Measurements from ENCODE around the gene TRIM26.

TRIM26 gene

DNA sequence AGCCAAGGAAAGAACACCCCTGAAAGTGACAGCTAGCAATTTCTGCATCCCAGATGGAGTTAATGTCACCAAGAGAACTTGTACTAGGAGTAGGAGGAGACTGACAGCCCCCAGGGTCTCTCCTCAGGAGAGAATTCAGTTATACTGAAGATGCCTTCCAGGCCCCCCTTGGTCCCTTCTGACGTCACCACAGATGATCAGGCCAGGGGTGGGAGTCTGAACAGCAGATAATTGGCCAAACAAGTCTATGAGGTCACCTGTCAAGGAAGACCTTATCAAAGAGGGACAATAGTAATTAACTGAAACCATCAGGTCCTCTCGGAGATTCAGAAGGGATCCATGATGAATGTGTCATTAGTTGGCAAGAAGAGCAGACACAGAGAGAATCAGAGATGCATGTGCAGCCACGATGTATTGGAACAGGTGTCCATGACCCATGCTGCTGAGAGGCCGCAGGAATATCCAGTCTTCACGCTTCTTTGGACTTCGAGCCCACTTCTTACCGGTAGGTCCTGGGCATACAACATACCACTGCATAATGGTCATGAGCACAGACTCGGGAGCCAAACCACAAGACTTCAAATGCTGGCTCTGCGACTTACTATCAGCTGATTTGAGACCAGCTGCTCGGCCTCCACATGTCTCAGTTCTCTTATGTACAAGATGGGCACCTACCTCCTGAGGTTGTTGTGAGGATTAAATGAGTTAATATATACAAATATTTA, 62.4 kb downstream of the TRIM26 start:
- Histone ChIP-seq H3K4me2 (ENCODE audit: low read length) (no peak overlapping the region), H3K4me3 (ENCODE audit: low read length) (no peak overlapping the region)
- no peak for TF ChIP-seq EZH2phosphoT487 (IDR thresholded peaks at IDR 0.05; ENCODE audit: borderline replicate concordance, low read length)
- TF ChIP-seq, protein P1, sequence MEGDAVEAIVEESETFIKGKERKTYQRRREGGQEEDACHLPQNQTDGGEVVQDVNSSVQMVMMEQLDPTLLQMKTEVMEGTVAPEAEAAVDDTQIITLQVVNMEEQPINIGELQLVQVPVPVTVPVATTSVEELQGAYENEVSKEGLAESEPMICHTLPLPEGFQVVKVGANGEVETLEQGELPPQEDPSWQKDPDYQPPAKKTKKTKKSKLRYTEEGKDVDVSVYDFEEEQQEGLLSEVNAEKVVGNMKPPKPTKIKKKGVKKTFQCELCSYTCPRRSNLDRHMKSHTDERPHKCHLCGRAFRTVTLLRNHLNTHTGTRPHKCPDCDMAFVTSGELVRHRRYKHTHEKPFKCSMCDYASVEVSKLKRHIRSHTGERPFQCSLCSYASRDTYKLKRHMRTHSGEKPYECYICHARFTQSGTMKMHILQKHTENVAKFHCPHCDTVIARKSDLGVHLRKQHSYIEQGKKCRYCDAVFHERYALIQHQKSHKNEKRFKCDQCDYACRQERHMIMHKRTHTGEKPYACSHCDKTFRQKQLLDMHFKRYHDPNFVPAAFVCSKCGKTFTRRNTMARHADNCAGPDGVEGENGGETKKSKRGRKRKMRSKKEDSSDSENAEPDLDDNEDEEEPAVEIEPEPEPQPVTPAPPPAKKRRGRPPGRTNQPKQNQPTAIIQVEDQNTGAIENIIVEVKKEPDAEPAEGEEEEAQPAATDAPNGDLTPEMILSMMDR (IDR thresholded peaks at IDR 0.05; ENCODE audit: low read depth, low read length, poor library complexity, severe bottlenecking), result no peak

DNA sequence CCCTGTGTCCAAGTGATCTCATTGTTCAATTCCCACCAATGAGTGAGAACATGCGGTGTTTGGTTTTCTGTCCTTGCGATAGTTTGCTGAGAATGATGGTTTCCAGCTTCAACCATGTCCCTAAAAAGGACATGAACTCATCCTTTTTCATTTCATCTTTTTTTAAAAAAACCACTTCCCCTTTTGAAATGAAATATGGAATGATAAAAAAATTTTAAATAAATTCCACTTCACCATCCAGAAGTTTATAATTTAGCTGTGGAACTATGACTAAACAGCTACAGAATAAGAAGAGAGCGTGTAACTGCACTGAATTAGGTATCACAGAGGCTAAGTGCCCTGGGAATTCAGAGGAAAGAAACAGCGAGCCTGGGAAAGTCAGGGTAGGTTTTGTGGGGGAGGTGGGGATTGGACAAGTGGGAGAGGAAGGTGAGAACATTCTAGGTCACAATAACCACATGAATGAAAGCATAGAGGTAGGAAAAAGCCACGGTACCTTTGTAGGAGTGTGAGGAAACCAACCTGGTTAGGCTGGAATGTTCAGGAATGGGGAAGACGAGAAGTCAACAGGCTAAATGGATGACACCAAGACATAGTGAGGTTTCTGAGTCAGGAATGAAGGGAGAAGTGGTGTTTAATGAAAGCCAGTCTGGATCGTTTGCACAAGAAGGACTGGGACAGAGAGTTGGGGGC, 63.2 kb downstream of the TRIM26 start:
- peaks cover 20% of the 10 kb centered on the region for H3K27me3 ChIP-seq (ENCODE audit: control insufficient read depth, low read length)

More for the DNA sequence above, 62.4 kb downstream of the TRIM26 start:
- H3K27ac ChIP-seq (ENCODE audit: low read depth, low read length), result no peak overlapping the region
- no peaks in the 10 kb centered on the region for H4K20me1 ChIP-seq (ENCODE audit: control insufficient read depth, insufficient read depth, low read depth, low read length)
- no peaks in the 10 kb centered on the region for H3K4me1 ChIP-seq (ENCODE audit: control insufficient read depth, low read length)
- no peaks in the 10 kb centered on the region for H3K79me2 ChIP-seq (ENCODE audit: control insufficient read depth, low read length)
- no peaks in the 10 kb centered on the region for H3K36me3 ChIP-seq (ENCODE audit: control insufficient read depth, low read length)
- H3F3A ChIP-seq (ENCODE audit: control insufficient read depth, insufficient read depth), result no peaks in the 10 kb centered on the region
- H3K9me3 ChIP-seq (ENCODE audit: control insufficient read depth, insufficient read depth, low read length), result no peaks in the 10 kb centered on the region
- H3K27me3 ChIP-seq (ENCODE audit: control insufficient read depth, low read length), result peaks cover 19% of the 10 kb centered on the region
- H3K9me2 ChIP-seq (replicated peaks; ENCODE audit: control insufficient read depth, low read length), result no peaks in the 10 kb centered on the region

DNA sequence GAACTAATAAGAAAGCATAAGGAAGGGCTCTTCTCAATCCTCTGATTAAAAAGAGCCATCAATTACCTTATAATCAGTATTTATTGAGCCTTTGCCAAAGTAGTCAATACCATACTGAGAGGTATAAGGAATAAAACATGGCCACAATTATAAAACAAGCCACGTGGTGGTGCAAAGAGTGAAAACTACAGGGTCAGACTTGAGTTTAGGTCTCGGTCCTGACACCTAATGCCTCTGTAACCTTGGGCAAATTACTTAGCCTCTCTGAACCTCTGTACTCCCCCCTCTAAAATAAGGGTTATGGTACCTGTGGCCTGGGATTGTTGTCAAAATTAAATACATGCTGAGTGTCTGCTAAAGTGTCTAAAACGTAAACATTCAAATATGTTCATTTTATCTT, 64.0 kb downstream of the TRIM26 start:
- TF ChIP-seq, protein P1 (IDR thresholded peaks at IDR 0.05; ENCODE audit: low read depth, low read length, poor library complexity, severe bottlenecking), result no peak
- Histone ChIP-seq H3F3A (ENCODE audit: control insufficient read depth, insufficient read depth) (no peaks in the 10 kb centered on the region), H3K9me3 (ENCODE audit: control insufficient read depth, insufficient read depth, low read length) (no peaks in the 10 kb centered on the region)

More for the DNA sequence above, 63.2 kb downstream of the TRIM26 start:
- H3K4me2 ChIP-seq (ENCODE audit: low read length), result no peak overlapping the region
- H3K4me3 ChIP-seq (ENCODE audit: low read length), result no peak overlapping the region
- TF ChIP-seq, protein P1 (IDR thresholded peaks at IDR 0.05; ENCODE audit: low read depth, low read length, poor library complexity, severe bottlenecking), result no peak
- no peak for TF ChIP-seq EZH2phosphoT487 (IDR thresholded peaks at IDR 0.05; ENCODE audit: borderline replicate concordance, low read length)
- no peaks in the 10 kb centered on the region for H3K36me3 ChIP-seq (ENCODE audit: control insufficient read depth, low read length)
- H4K20me1 ChIP-seq (ENCODE audit: control insufficient read depth, insufficient read depth, low read depth, low read length), result no peaks in the 10 kb centered on the region
- no peaks in the 10 kb centered on the region for H3K4me1 ChIP-seq (ENCODE audit: control insufficient read depth, low read length)
- H3K9me3 ChIP-seq (ENCODE audit: control insufficient read depth, insufficient read depth, low read length), result no peaks in the 10 kb centered on the region
- H3K9me2 ChIP-seq (replicated peaks; ENCODE audit: control insufficient read depth, low read length), result no peaks in the 10 kb centered on the region
- H3F3A ChIP-seq (ENCODE audit: control insufficient read depth, insufficient read depth), result no peaks in the 10 kb centered on the region
- H3K79me2 ChIP-seq (ENCODE audit: control insufficient read depth, low read length), result no peaks in the 10 kb centered on the region
- H3K27ac ChIP-seq (ENCODE audit: low read depth, low read length), result no peak overlapping the region

More for the DNA sequence above, 64.0 kb downstream of the TRIM26 start:
- H3K79me2 ChIP-seq (ENCODE audit: control insufficient read depth, low read length), result no peaks in the 10 kb centered on the region
- no peaks in the 10 kb centered on the region for H3K9me2 ChIP-seq (replicated peaks; ENCODE audit: control insufficient read depth, low read length)
- H3K27me3 ChIP-seq (ENCODE audit: control insufficient read depth, low read length), result peaks cover 25% of the 10 kb centered on the region
- no peak overlapping the region for H3K4me3 ChIP-seq (ENCODE audit: low read length)
- H4K20me1 ChIP-seq (ENCODE audit: control insufficient read depth, insufficient read depth, low read depth, low read length), result no peaks in the 10 kb centered on the region
- no peaks in the 10 kb centered on the region for H3K4me1 ChIP-seq (ENCODE audit: control insufficient read depth, low read length)
- H3K27ac ChIP-seq (ENCODE audit: low read depth, low read length), result no peak overlapping the region
- H3K4me2 ChIP-seq (ENCODE audit: low read length), result no peak overlapping the region
- no peaks in the 10 kb centered on the region for H3K36me3 ChIP-seq (ENCODE audit: control insufficient read depth, low read length)

All from DOHH2 (cell line).